ENCODE results near the gene RUNDC3A. TPM values are rescaled to one million over a fixed set of nuclear protein-coding genes. Genes with fewer than 3 reads are reported as not detected.
A peak's percentile ranks its signal among the peaks of the same experiment; 100 is the strongest.

The RUNDC3A gene
- total RNA-seq = under 1 TPM in 1 of 2 experiments, not detected in 1; 0.22 TPM

- intact Hi-C loops (cut with micrococcal nuclease) = no loop called here
- Mint-ChIP-seq H3K4me3 (peak within 1 kb of the TSS; percentile 27), H3K36me3 (ENCODE audit: low read depth) (no peaks in the 10 kb centered on the region), H3K27ac (no peak within 1 kb of the TSS), H3K9me3 (no peaks in the 10 kb centered on the region), H3K4me1 (ENCODE audit: low read depth) (peaks cover 9% of the 10 kb centered on the region), H3K27me3 (peaks cover 18% of the 10 kb centered on the region)
- CTCF ChIA-PET = interaction anchor here (0.8 kb wide), 1 partner anchor 8 kb away, joined by 4 read pairs; no protein-coding TSS in a partner anchor
- TF ChIP-seq, protein P1, sequence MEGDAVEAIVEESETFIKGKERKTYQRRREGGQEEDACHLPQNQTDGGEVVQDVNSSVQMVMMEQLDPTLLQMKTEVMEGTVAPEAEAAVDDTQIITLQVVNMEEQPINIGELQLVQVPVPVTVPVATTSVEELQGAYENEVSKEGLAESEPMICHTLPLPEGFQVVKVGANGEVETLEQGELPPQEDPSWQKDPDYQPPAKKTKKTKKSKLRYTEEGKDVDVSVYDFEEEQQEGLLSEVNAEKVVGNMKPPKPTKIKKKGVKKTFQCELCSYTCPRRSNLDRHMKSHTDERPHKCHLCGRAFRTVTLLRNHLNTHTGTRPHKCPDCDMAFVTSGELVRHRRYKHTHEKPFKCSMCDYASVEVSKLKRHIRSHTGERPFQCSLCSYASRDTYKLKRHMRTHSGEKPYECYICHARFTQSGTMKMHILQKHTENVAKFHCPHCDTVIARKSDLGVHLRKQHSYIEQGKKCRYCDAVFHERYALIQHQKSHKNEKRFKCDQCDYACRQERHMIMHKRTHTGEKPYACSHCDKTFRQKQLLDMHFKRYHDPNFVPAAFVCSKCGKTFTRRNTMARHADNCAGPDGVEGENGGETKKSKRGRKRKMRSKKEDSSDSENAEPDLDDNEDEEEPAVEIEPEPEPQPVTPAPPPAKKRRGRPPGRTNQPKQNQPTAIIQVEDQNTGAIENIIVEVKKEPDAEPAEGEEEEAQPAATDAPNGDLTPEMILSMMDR (IDR thresholded peaks at IDR 0.05) = no peak
- DNase-seq (peak; percentile 87), ATAC-seq (peak; percentile 95)
- POLR2A ChIA-PET = interaction anchor here (0.7 to 1.2 kb wide), 3 partner anchors 8 to 122 kb away, joined by 3 read pairs; no protein-coding TSS in a partner anchor
Measured at GRCh38 chr17:44308320-44308818, at the start of gene RUNDC3A. Gene RUNDC3A, plus strand, starts transcription at chr17:44308601. Its CDS starts 232 bp downstream, at chr17:44308833.

DNA sequence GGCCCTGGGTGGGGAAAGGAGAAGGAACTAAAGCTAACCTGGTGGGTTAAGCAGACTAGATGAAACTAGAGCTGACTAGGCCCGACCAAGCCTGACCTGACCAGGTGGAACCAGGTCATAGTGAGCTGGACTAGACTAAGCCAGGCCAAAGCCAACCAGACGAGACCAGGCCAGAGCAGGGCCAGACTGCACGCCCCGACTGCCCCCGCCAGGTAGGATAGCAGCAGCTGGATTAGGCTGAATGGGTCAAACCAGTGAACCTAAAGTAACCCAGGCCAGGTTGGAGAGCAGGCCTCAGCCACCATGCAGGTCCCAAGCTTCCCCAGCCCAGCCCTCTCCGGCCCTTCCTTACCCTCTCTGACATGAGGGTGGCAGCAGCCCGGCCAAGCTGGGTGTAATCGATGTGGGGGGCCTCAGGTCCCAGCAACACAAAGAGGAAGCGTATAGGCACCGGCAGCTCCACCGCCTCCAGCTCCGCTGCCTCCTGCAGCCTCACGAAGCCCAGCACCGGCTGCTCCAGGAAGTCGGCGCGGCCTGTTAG, 49.5 kb upstream of the RUNDC3A start:
- intact Hi-C loops (cut with micrococcal nuclease) = no loop called here
- POLR2A ChIA-PET = interaction anchor here (0.5 to 0.7 kb wide), 2 partner anchors 10 to 882 kb away, joined by 3 read pairs; no protein-coding TSS in a partner anchor
- Mint-ChIP-seq H3K27me3 (no peaks in the 10 kb centered on the region), H3K27ac (no peak overlapping the region), H3K36me3 (ENCODE audit: low read depth) (no peaks in the 10 kb centered on the region), H3K9me3 (no peaks in the 10 kb centered on the region), H3K4me3 (no peak overlapping the region), H3K4me1 (ENCODE audit: low read depth) (no peaks in the 10 kb centered on the region)
- no peak for ATAC-seq
- TF ChIP-seq, protein P1 (IDR thresholded peaks at IDR 0.05) = no peak
- CTCF ChIA-PET = interaction anchor here (1.6 kb wide), 1 partner anchor 49 kb away, joined by 3 read pairs; no protein-coding TSS in a partner anchor
- DNase-seq = no peak

DNA sequence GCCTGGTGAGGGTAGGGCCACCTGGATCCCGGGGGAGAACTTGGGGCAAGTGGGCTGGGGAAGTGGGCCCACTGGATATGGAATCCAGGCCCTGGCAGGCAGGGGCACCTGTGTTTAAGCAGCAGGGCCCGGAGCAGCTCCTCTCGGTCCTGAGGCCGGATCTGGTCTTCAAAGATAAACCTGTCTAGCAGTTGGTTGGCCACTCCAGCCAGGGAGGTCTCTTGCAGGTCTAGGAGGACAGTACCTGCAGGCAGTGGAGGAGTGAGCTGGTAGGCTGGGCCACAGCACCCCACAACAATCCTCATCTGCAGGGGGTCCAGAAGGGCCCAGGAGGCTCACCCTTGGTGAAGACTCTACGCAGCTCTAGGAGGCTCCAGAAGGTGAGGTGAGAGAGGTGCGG, 48.1 kb upstream of the RUNDC3A start:
- ATAC-seq (no peak), DNase-seq (no peak)
- H3K9me3 Mint-ChIP-seq = no peaks in the 10 kb centered on the region
- intact Hi-C loops (cut with micrococcal nuclease) = no loop called here
- TF ChIP-seq, protein P1 (IDR thresholded peaks at IDR 0.05) = no peak
- H3K36me3 Mint-ChIP-seq (ENCODE audit: low read depth) = no peaks in the 10 kb centered on the region
- H3K4me3 Mint-ChIP-seq = no peak overlapping the region
- ChIA-PET POLR2A (interaction anchor here (1.0 kb wide), 1 partner anchor 43 kb away, joined by 3 read pairs; no protein-coding TSS in a partner anchor), CTCF (no interaction called here)
- no peak overlapping the region for H3K27ac Mint-ChIP-seq
- H3K27me3 Mint-ChIP-seq = no peaks in the 10 kb centered on the region
- no peaks in the 10 kb centered on the region for H3K4me1 Mint-ChIP-seq (ENCODE audit: low read depth)

DNA sequence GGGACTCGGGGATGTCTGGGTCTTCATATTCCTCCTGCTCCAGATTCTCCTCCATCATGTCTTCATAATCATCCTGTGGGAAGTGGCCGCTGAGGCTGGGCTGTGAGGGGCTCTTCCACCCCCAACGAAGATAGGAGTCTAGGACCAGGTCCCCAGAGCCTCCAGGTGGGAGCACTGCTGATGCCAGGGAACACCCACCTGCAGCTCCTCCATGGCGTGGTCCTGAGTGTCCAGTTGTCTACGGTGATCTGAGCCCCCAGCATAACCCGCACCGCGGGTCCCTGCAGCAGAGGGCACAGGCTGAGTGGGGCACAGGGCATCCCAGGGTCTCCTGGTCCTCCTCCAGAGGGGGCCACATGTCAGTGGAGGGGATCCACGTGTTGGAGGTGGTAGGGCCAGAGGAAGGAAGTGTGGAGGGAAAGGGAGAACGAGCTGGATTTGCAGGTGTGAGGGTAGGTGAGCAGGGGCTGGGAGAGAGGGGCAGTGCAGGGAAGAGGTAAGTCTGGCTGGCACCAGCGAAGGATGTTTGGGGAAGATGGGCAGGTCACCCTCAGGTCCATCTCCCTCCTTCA, 45.7 kb upstream of the RUNDC3A start:
- CTCF ChIA-PET = interaction anchor here (1.8 kb wide), 1 partner anchor 53 kb away, joined by 4 read pairs; no protein-coding TSS in a partner anchor
- no peak for DNase-seq
- TF ChIP-seq, protein P1 (IDR thresholded peaks at IDR 0.05) = no peak
- H3K27ac Mint-ChIP-seq = no peak overlapping the region
- no peaks in the 10 kb centered on the region for H3K27me3 Mint-ChIP-seq
- no peak for ATAC-seq
- H3K36me3 Mint-ChIP-seq (ENCODE audit: low read depth) = no peaks in the 10 kb centered on the region
- H3K4me3 Mint-ChIP-seq = no peak overlapping the region
- no peaks in the 10 kb centered on the region for H3K4me1 Mint-ChIP-seq (ENCODE audit: low read depth)
- POLR2A ChIA-PET = interaction anchor here (0.5 kb wide), 2 partner anchors 56 to 282 kb away, joined by 3 to 4 read pairs; no protein-coding TSS in a partner anchor
- intact Hi-C loops (cut with micrococcal nuclease) = no loop called here
- H3K9me3 Mint-ChIP-seq = no peaks in the 10 kb centered on the region
